SK-N-MC (cell line): ENCODE data around the gene TTBK1.

Experiments used
- EZH2 ChIP-seq: fragments of 200-600 bp; sonication (generic); IDR thresholded peaks from one replicate; pipeline ENCODE4 v1.6.1; 2017; ENCODE audit warnings: antibody characterized with exemption
- FOXP2 ChIP-seq: optimal IDR thresholded peaks from 2 replicates; pipeline ENCODE3; 2011; ENCODE audit warnings: mild to moderate bottlenecking, moderate library complexity; ENCODE audit not compliant: insufficient read depth; ENCODE audit errors: extremely low read length, control extremely low read depth
- POLR2AphosphoS5 ChIP-seq: IDR thresholded peaks from 2 replicates; pipeline ENCODE4 v1.6.1; 2012; ENCODE audit warnings: mild to moderate bottlenecking, low read depth, low read length, borderline replicate concordance

DNA sequence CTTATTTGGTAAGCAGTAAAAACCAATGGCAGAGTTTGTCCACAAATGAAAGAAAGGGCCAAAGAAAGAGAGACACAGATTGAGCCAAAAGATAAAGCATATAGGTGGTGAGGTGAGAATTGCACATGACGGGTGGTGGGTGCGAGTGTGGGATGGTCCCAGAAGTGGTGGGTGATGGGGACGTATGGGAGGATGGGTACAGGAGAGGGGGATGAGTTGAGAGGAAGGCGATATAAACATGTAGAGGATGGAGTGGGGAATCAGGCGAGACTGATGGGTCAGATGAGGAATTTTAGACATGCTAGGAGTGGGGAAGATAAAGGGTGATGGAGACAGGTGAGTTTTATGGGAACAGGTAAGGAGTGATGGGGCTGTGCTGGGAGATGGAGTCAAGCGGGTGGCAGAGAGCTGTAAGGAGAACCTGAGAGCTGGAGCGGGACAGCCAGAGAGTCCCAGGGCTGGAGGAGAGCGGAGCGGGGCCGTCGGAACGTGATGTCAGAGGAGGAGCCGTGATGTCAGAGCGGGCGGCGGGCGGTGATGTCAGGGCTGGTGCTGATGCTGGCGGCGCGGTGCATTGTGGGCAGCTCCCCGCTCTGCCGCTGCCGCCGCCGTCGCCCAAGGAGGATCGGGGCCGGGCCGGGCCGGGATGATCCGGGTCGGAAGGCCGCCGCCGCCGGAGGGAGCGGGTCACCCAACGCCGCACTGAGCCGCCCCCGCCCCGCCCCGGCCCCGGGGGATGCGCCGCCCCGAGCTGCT lies at the start of gene TTBK1:
- TF ChIP-seq EZH2 (no peak), FOXP2 (no peak), POLR2AphosphoS5 (no peak)
